Tibial nerve (tissue), 4 donors: ENCODE results near the gene FLYWCH1. TPM values are rescaled to one million over a fixed set of nuclear protein-coding genes. Genes with fewer than 3 reads are reported as not detected.

Source experiments
- DNase-seq, 2 donors: peaks; one replicate each; pipeline ENCODE4 v3.0.0-alpha.2; 2019; ENCODE audit warnings: low spot score in 2 of 2
- H3K27ac ChIP-seq, 4 donors: fragments of 200-600 bp; sonication (generic) in 3 of 4; one replicate each; pipeline ENCODE4 v1.5.1; 2017 to 2019; ENCODE audit warnings: mild to moderate bottlenecking in 1 of 4
- H3K27me3 ChIP-seq, 2 donors: fragments of 200-600 bp; sonication (generic) in 1 of 2; one replicate each; pipeline versions ENCODE4 v1.5.1 to v1.6.0; 2017 to 2019
- H3K36me3 ChIP-seq, 3 donors: fragments of 200-600 bp; sonication (generic); one replicate each; pipeline ENCODE4 v1.5.1; 2018 to 2019
- H3K4me1 ChIP-seq, 4 donors: fragments of 200-600 bp; sonication (generic) in 3 of 4; one replicate each; pipeline ENCODE4 v1.5.1; 2017 to 2019
- H3K4me3 ChIP-seq, 4 donors: fragments of 200-600 bp; sonication (generic) in 3 of 4; one replicate each; pipeline ENCODE4 v1.5.1; 2017 to 2019; ENCODE audit warnings: mild to moderate bottlenecking in 1 of 4, moderate library complexity in 1 of 4
- H3K9me3 ChIP-seq, 4 donors: fragments of 200-600 bp; sonication (generic) in 3 of 4; one replicate each; pipeline ENCODE4 v1.5.1; 2017 to 2019
- EP300 ChIP-seq, 2 donors: sonication (generic); formaldehyde crosslinking; IDR thresholded peaks; one replicate each; pipeline ENCODE4 v1.6.1; 2017; ENCODE audit warnings: antibody characterized with exemption in 2 of 2, mild to moderate bottlenecking in 1 of 2
- POLR2A ChIP-seq, 2 donors: fragments of 450-650 bp; IDR thresholded peaks; one replicate each; pipeline ENCODE4 v1.6.1; 2017; ENCODE audit warnings: antibody characterized with exemption in 2 of 2, mild to moderate bottlenecking in 2 of 2, moderate library complexity in 2 of 2
- WGBS, 2 donors: methylation state at CpG; one replicate each; pipeline ENCODE4 v1.1.5; 2018; 5-methylcytosine and 5-hydroxymethylcytosine counted together
- total RNA-seq, 4 donors: library from RNA; depleted of rRNA; stranded (reverse); fragments of >200 nt; gene quantifications; one replicate each; pipeline ENCODE4 v1.1.0, GENCODE V29; 2016
- TF ChIP-seq, protein P1 (sequence below), 5 experiments: fragments of 200-600 bp in 3 of 5; fragments of 450-650 bp in 2 of 5; sonication (generic) in 3 of 5; IDR thresholded peaks; one replicate each; pipeline ENCODE4 v1.5.1; 2016 to 2019; ENCODE audit warnings: antibody characterized with exemption in 5 of 5, mild to moderate bottlenecking in 3 of 5, moderate library complexity in 2 of 5

FLYWCH1 gene
- total RNA-seq, 4 donors from 2014 or later, result 65.1 to 74.9 (median 68.7) TPM

DNA sequence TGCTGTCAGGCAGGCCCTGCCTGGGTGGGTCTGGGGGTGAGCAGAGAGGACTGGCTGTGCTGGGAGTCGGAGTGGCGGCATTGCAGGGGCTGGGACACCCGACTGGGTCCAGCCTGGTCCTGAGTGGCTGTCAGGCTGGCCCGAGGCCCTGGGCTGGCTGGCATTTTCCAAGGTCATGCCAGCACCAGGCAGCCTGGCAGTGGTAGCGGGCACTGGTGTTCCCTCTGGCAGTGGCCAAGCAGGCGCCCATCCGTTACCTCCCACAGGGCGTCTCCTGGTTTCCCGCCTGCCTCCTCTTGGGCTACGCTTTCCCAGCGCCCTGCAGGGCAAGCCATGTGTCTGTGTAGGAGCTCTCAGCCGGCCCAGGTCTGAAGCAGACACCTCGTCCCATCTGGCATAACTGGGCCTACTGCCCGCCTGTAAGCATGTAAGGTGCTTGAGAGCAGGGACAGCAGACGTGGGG, 74.2 kb downstream of the FLYWCH1 start:
- 70 to 80% methylated on average over 6 to 10 of the region's 15 CpGs for whole genome bisulfite sequencing, 2 donors
- Histone ChIP-seq H3K9me3 (no peaks in the 10 kb centered on the region), H3K4me1 (peaks cover 0 to 38% (median 8%) of the 10 kb centered on the region in 4 donors), H3K27me3 (peaks cover 0 to 29% of the 10 kb centered on the region in 2 donors), H3K27ac (no peak overlapping the region), H3K4me3 (no peak overlapping the region), H3K36me3 (no peaks in the 10 kb centered on the region)
- no peak for TF ChIP-seq POLR2A (IDR thresholded peaks at IDR 0.05)
- TF ChIP-seq, protein P1, sequence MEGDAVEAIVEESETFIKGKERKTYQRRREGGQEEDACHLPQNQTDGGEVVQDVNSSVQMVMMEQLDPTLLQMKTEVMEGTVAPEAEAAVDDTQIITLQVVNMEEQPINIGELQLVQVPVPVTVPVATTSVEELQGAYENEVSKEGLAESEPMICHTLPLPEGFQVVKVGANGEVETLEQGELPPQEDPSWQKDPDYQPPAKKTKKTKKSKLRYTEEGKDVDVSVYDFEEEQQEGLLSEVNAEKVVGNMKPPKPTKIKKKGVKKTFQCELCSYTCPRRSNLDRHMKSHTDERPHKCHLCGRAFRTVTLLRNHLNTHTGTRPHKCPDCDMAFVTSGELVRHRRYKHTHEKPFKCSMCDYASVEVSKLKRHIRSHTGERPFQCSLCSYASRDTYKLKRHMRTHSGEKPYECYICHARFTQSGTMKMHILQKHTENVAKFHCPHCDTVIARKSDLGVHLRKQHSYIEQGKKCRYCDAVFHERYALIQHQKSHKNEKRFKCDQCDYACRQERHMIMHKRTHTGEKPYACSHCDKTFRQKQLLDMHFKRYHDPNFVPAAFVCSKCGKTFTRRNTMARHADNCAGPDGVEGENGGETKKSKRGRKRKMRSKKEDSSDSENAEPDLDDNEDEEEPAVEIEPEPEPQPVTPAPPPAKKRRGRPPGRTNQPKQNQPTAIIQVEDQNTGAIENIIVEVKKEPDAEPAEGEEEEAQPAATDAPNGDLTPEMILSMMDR (IDR thresholded peaks at IDR 0.05), result no peak
- no peak for TF ChIP-seq EP300 (IDR thresholded peaks at IDR 0.05)
- no peak for DNase-seq

DNA sequence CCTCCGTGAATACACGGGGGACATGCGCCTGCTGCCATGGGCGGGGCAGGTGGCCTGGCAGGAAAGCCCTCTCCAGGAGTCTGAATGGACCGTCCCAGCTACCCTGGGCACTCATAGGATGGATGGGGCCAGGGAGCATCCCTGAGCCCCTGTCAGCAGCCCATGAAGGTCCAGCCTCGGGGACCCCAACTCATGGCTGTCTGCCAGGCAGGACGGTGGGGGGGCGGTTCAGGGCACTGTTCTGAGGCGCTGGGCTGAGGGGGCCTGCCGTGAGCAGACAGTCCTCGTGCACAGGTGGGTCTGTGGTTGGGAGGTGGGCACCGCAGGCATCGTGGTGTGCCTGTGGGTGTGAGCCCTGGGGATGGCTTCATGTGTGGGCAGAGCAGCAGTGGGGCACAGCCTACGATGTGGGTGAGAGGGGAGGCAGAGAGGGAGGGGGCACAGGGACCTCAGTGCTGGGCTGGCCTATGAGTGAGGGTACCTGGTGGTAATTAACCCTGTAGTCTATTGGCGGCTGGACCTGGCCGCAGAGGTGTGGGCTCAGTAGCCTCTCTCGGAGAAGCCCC, 75.0 kb downstream of the FLYWCH1 start:
- Histone ChIP-seq H3K27me3 (peaks cover 0 to 30% of the 10 kb centered on the region in 2 donors), H3K27ac (no peak overlapping the region), H3K36me3 (no peaks in the 10 kb centered on the region), H3K4me3 (no peak overlapping the region), H3K4me1 (peaks cover 0 to 31% (median 5%) of the 10 kb centered on the region in 4 donors), H3K9me3 (no peaks in the 10 kb centered on the region)
- TF ChIP-seq, protein P1 (IDR thresholded peaks at IDR 0.05), result no peak
- no peak for TF ChIP-seq POLR2A (IDR thresholded peaks at IDR 0.05)
- 67 to 76% methylated on average over 16 to 17 of the region's 17 CpGs for WGBS, 2 donors
- DNase-seq, result no peak

DNA sequence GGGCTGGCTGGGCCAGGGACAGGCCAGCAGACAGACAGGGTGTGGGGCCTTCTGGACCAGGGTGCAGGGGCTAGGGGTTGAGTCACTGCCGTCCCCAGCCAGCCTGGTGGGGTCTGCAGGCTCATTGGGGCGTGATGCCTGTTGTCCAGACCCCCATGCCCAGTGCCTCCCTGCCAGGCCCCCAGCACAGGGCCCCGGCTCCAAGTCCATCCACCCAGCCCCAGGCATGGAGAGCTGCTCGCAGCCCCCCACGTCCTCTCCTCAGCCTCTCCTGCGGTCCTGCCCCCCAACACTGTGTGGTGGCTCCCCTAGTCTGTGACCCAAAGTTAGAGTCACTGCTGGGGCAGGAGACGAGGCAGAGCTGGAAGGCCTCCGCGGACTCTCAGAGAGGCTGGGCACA, 75.6 kb downstream of the FLYWCH1 start:
- no peaks in the 10 kb centered on the region for H3K36me3 ChIP-seq
- no peaks in the 10 kb centered on the region for H3K9me3 ChIP-seq
- 86% methylated on average over 8 of the region's 9 CpGs for WGBS, 2 donors
- no peak overlapping the region for H3K4me3 ChIP-seq
- TF ChIP-seq POLR2A (IDR thresholded peaks at IDR 0.05), result no peak
- DNase-seq, result no peak
- H3K27ac ChIP-seq, result no peak overlapping the region
- H3K4me1 ChIP-seq, result peaks cover 0 to 31% (median 5%) of the 10 kb centered on the region in 4 donors
- H3K27me3 ChIP-seq, result peaks cover 0 to 30% of the 10 kb centered on the region in 2 donors

DNA sequence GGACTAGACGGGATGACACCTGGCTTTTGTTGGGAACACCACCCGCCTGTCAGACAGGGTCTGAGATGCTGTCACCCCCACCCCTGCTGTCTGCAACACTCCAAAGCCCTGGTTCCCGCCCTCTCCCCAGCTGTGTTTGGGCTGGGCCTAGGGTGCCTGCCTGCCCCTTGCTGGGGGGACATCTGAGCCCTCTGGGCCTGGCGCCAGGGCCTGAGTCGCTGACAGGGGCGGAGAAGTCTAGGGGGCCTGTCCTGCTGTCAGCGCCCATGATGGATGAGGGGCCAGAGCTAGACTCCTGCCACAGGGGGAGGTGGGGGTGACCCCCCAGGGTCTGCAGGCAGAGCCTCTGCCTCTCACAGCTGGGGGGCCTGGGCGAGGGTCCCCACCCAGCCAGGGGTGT, 76.1 kb downstream of the FLYWCH1 start:
- H3K27ac ChIP-seq, result no peak overlapping the region
- H3K9me3 ChIP-seq, result no peaks in the 10 kb centered on the region
- H3K27me3 ChIP-seq, result peaks cover 0 to 30% of the 10 kb centered on the region in 2 donors
- DNase-seq, result no peak
- 65 to 77% methylated on average over 6 of the region's 8 CpGs for WGBS, 2 donors
- peaks cover 0 to 31% (median 5%) of the 10 kb centered on the region in 4 donors for H3K4me1 ChIP-seq
- no peak overlapping the region for H3K4me3 ChIP-seq
- no peaks in the 10 kb centered on the region for H3K36me3 ChIP-seq
- TF ChIP-seq EP300 (IDR thresholded peaks at IDR 0.05), result no peak

DNA sequence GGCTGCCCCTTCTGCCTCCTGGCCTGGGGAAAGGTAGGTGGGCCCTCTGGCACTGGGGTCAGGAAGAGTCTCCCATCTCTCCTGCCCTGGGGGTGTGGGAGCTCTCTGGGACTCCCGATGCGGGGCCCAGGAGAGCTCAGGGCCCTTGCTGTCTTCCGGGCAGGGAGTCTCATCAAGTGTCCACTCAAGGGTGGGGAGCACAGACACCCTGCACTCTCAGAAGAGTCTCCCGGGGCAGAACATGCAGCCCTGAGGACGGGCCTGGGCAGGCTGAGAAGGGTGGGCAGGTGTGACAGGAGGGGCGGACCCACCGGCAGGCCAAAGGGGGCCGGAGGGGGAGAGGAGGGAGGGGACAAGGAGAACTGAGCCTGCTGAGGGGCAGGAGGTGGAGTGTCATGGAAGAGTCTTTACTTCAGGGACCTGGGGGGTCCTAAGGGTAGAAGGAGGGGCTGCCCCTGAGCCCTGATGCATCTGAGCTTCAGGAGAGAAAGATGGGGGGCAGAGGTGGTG, 76.9 kb downstream of the FLYWCH1 start:
- Histone ChIP-seq H3K4me1 (peaks cover 0 to 23% (median 2%) of the 10 kb centered on the region in 4 donors), H3K27ac (no peak overlapping the region), H3K36me3 (no peaks in the 10 kb centered on the region), H3K27me3 (peaks cover 0 to 30% of the 10 kb centered on the region in 2 donors), H3K9me3 (no peaks in the 10 kb centered on the region), H3K4me3 (no peak overlapping the region)
- TF ChIP-seq EP300 (IDR thresholded peaks at IDR 0.05) (no peak), POLR2A (IDR thresholded peaks at IDR 0.05) (no peak)
- TF ChIP-seq, protein P1 (IDR thresholded peaks at IDR 0.05), result no peak
- no peak for DNase-seq
- WGBS, 2 donors, result 59 to 67% methylated on average over 7 to 8 of the region's 8 CpGs

DNA sequence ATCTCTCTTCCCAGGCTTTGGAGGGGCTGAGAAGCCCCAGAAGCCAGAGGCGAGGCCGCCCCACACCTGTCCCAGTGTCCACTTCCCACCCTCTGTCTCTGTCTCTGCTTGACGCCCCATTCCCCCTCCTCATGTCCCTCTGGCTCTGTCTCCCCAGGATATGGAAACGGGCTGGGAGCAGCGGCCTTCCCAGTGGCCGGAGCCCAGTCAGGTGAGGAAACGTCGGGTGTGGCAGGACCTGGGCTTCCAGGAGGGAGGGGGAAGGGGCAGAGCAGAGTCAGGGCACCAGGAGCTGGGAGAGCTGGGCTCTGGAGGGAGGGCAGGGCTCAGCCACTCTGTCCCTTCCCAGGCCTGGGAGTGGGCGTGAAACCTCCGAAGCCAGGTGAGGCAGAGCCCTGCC, 79.2 kb downstream of the FLYWCH1 start:
- Histone ChIP-seq H3K9me3 (no peaks in the 10 kb centered on the region), H3K27me3 (peaks cover 0 to 33% of the 10 kb centered on the region in 2 donors), H3K4me3 (no peak overlapping the region), H3K4me1 (peaks cover 0 to 7% (median 0%) of the 10 kb centered on the region in 4 donors), H3K36me3 (no peaks in the 10 kb centered on the region), H3K27ac (no peak overlapping the region)
- WGBS, 2 donors, result 55% methylated on average over 5 to 7 of the region's 10 CpGs
- TF ChIP-seq, protein P1 (IDR thresholded peaks at IDR 0.05), result no peak
- TF ChIP-seq POLR2A (IDR thresholded peaks at IDR 0.05), result no peak
- no peak for TF ChIP-seq EP300 (IDR thresholded peaks at IDR 0.05)
- no peak for DNase-seq
